CD14-positive monocyte (primary cell): ENCODE data around the gene SESN2. TPM values are rescaled to one million over a fixed set of nuclear protein-coding genes. Genes with fewer than 3 reads are reported as not detected.

Source experiments
- DNase-seq, 3 donors: peaks; one replicate each; pipeline ENCODE4 v3.0.0-alpha.2; 2011 to 2022
- H2AFZ ChIP-seq: 2 replicates; pipeline ENCODE4 v1.6.0; 2012; ENCODE audit warnings: mild to moderate bottlenecking, low read depth, low read length, inconsistent platforms; ENCODE audit not compliant: insufficient read depth, poor library complexity, severe bottlenecking
- H3K27ac ChIP-seq, 2 donors: 1 replicate in 1 of 2; 2 replicates in 1 of 2; pipeline ENCODE4 v1.5.1; 2012 to 2013; ENCODE audit warnings: low read length in 2 of 2, control low read depth in 1 of 2, inconsistent platforms in 1 of 2, low read depth in 1 of 2, mild to moderate bottlenecking in 1 of 2
- H3K27me3 ChIP-seq, 2 donors: one replicate each; pipeline versions ENCODE4 v1.6.0 to v1.6.1; 2011 to 2013; ENCODE audit warnings: low read length in 2 of 2; ENCODE audit not compliant: control insufficient read depth in 2 of 2, insufficient read depth in 2 of 2
- H3K36me3 ChIP-seq, 2 donors: replicated peaks in 1 of 2; 1 replicate in 1 of 2; 2 replicates in 1 of 2; pipeline versions ENCODE4 v1.5.1 to v1.6.1; 2012 to 2013; ENCODE audit warnings: low read length in 2 of 2, control low read depth in 1 of 2, inconsistent platforms in 1 of 2, mild to moderate bottlenecking in 1 of 2; ENCODE audit not compliant: insufficient read depth in 2 of 2, control insufficient read depth in 1 of 2
- H3K4me1 ChIP-seq, 2 donors: 1 replicate in 1 of 2; 2 replicates in 1 of 2; pipeline versions ENCODE4 v1.5.1 to v1.6.1; 2012 to 2013; ENCODE audit warnings: low read length in 2 of 2, control low read depth in 1 of 2, inconsistent platforms in 1 of 2, mild to moderate bottlenecking in 1 of 2, moderate library complexity in 1 of 2; ENCODE audit not compliant: insufficient read depth in 2 of 2, control insufficient read depth in 1 of 2
- H3K4me2 ChIP-seq: replicated peaks from 2 replicates; pipeline ENCODE3; 2012; ENCODE audit warnings: low read length, moderate library complexity, mild to moderate bottlenecking; ENCODE audit not compliant: poor library complexity, severe bottlenecking; ENCODE audit errors: extremely low read depth
- H3K4me3 ChIP-seq, 3 experiments: fragments of 200-600 bp in 1 of 3; sonication (generic) in 1 of 3; replicated peaks in 1 of 3; 1 replicate in 2 of 3; 2 replicates in 1 of 3; pipeline ENCODE4 v1.5.1; 2011 to 2013; ENCODE audit warnings: low read length in 3 of 3, mild to moderate bottlenecking in 3 of 3, control low read depth in 2 of 3, low read depth in 2 of 3, inconsistent platforms in 1 of 3, moderate library complexity in 1 of 3
- H3K79me2 ChIP-seq: 2 replicates; pipeline ENCODE4 v1.6.0; 2012; ENCODE audit warnings: mild to moderate bottlenecking, control low read depth, inconsistent platforms, low read length, moderate library complexity; ENCODE audit not compliant: insufficient read depth
- H3K9ac ChIP-seq: 2 replicates; pipeline ENCODE4 v1.6.0; 2017; ENCODE audit warnings: low read length, mild to moderate bottlenecking; ENCODE audit not compliant: insufficient read depth, poor library complexity, severe bottlenecking
- H3K9me3 ChIP-seq, 2 donors: replicated peaks in 1 of 2; 1 replicate in 1 of 2; 2 replicates in 1 of 2; pipeline versions ENCODE4 v1.5.1 to v1.6.1; 2012 to 2013; ENCODE audit warnings: low read length in 2 of 2, control low read depth in 1 of 2; ENCODE audit not compliant: control insufficient read depth in 1 of 2, insufficient read depth in 1 of 2
- H4K20me1 ChIP-seq: 2 replicates; pipeline ENCODE4 v1.6.0; 2012; ENCODE audit warnings: mild to moderate bottlenecking, low read length, control low read depth, moderate library complexity; ENCODE audit not compliant: insufficient read depth
- H3K27ac Mint-ChIP-seq, 7 donors: one replicate each; pipeline ENCODE4 v1.8.0; 2020; ENCODE audit warnings: mild to moderate bottlenecking in 7 of 7, mixed read lengths in 7 of 7, moderate library complexity in 6 of 7, inconsistent platforms in 2 of 7
- H3K27me3 Mint-ChIP-seq, 3 donors: one replicate each; pipeline ENCODE4 v1.8.0; 2021 to 2022; ENCODE audit warnings: low read depth in 3 of 3, mild to moderate bottlenecking in 3 of 3, mixed read lengths in 3 of 3, moderate library complexity in 3 of 3, inconsistent platforms in 1 of 3
- H3K36me3 Mint-ChIP-seq, 2 donors: one replicate each; pipeline ENCODE4 v1.8.0; 2020; ENCODE audit warnings: mixed read lengths in 2 of 2, inconsistent platforms in 1 of 2, mild to moderate bottlenecking in 1 of 2
- H3K4me1 Mint-ChIP-seq: one replicate; pipeline ENCODE4 v1.8.0; 2020; ENCODE audit warnings: mild to moderate bottlenecking, mixed read lengths
- H3K4me3 Mint-ChIP-seq, 2 donors: one replicate each; pipeline ENCODE4 v1.8.0; 2020; ENCODE audit warnings: mild to moderate bottlenecking in 2 of 2, mixed read lengths in 2 of 2, moderate library complexity in 1 of 2
- H3K9me3 Mint-ChIP-seq, 7 donors: one replicate each; pipeline ENCODE4 v1.8.0; 2020 to 2022; ENCODE audit warnings: mixed read lengths in 7 of 7, mild to moderate bottlenecking in 6 of 7, moderate library complexity in 6 of 7, inconsistent platforms in 2 of 7
- CTCF ChIP-seq: fragments of 200-600 bp; IDR thresholded peaks from one replicate; pipeline ENCODE4 v1.8.0; 2022; ENCODE audit warnings: antibody characterized with exemption, mild to moderate bottlenecking
- WGBS: methylation state at CpG from one replicate; pipeline ENCODE4 v1.1.5; 2013; ENCODE audit warnings: missing lambda C conversion rate; ENCODE audit not compliant: insufficient coverage; 5-methylcytosine and 5-hydroxymethylcytosine counted together
- intact Hi-C, 2 donors: fragments of 100-400 bp; cut with micrococcal nuclease; formaldehyde crosslinking; loops; one replicate each; pipeline versions ENCODE4 v1.15.0 to v1.15.1; 2023
- polyA plus RNA-seq, 3 donors: library from polyadenylated mRNA; depleted of rRNA in 1 of 3; unstranded in 2 of 3; stranded (reverse) in 1 of 3; fragments of 300-500 nt in 2 of 3; fragments of >200 nt in 1 of 3; fragmentation: Illumina TruSeq in 2 of 3; gene quantifications; 1 replicate in 2 of 3; 2 replicates in 1 of 3; pipeline ENCODE4 v1.2.3, GENCODE V29; 2012 to 2021

SESN2 gene
- polyA plus RNA-seq, 3 donors, result 5.0 to 15.7 (median 5.1) TPM

- Histone ChIP-seq H3K4me2 (no peak overlapping the region), H3K27ac (no peak overlapping the region), H3K27me3 (no peaks in the 10 kb centered on the region), H3K9me3 (no peaks in the 10 kb centered on the region), H4K20me1 (peaks cover 15% of the 10 kb centered on the region), H2AFZ (no peak overlapping the region), H3K4me1 (no peaks in the 10 kb centered on the region), H3K4me3 (no peak overlapping the region), H3K9ac (no peak overlapping the region), H3K79me2 (no peaks in the 10 kb centered on the region), H3K36me3 (peaks cover 25 to 52% of the 10 kb centered on the region in 2 donors)
- H3K27ac Mint-ChIP-seq, result no peak overlapping the region
- no peaks in the 10 kb centered on the region for H3K9me3 Mint-ChIP-seq
- intact Hi-C loops, result no loop called here
- 98% methylated on average over 16 of the region's 20 CpGs for WGBS
- H3K4me1 Mint-ChIP-seq, result peaks cover 8% of the 10 kb centered on the region
- DNase-seq, result no peak
- peaks cover 48 to 60% of the 10 kb centered on the region in 2 donors for H3K36me3 Mint-ChIP-seq
- no peak for TF ChIP-seq CTCF
- peaks cover 0 to 4% (median 1%) of the 10 kb centered on the region in 3 donors for H3K27me3 Mint-ChIP-seq
- no peak overlapping the region for H3K4me3 Mint-ChIP-seq
These were observed 13.0 kb downstream of the SESN2 start for GRCh38 chr1:28272215-28272852.

- Histone ChIP-seq H3K79me2 (no peaks in the 10 kb centered on the region), H3K27me3 (no peaks in the 10 kb centered on the region), H3K9ac (no peak overlapping the region), H4K20me1 (peaks cover 7% of the 10 kb centered on the region), H3K4me1 (no peaks in the 10 kb centered on the region), H2AFZ (no peak overlapping the region), H3K36me3 (peaks cover 25 to 62% of the 10 kb centered on the region in 2 donors), H3K4me2 (no peak overlapping the region), H3K4me3 (no peak overlapping the region), H3K27ac (no peak overlapping the region), H3K9me3 (no peaks in the 10 kb centered on the region)
- 93% methylated on average over 7 of the region's 17 CpGs for WGBS
- peaks cover 56 to 68% of the 10 kb centered on the region in 2 donors for H3K36me3 Mint-ChIP-seq
- peaks cover 0 to 4% (median 1%) of the 10 kb centered on the region in 3 donors for H3K27me3 Mint-ChIP-seq
- no peak overlapping the region for H3K27ac Mint-ChIP-seq
- peaks cover 2% of the 10 kb centered on the region for H3K4me1 Mint-ChIP-seq
- H3K4me3 Mint-ChIP-seq, result no peak overlapping the region
- no peak for DNase-seq
- H3K9me3 Mint-ChIP-seq, result no peaks in the 10 kb centered on the region
- no peak for TF ChIP-seq CTCF
- intact Hi-C loops, result no loop called here
These were observed 14.0 kb downstream of the SESN2 start for GRCh38 chr1:28273216-28273860.
